Stimulated activated CD8-positive, alpha-beta memory T cell treated with anti-CD3 and anti-CD28 coated beads, Interleukin-7, amount 100 ng/mL, for 48 hours (primary cell): ENCODE measurements around the gene CD24.
"Not testable (repeated sequence)": the region's sequence is repeated elsewhere in the genome, so short reads cannot be mapped to it uniquely, and the experiment has no call there.

Experiments
- DNase-seq, 2 donors: peaks; one replicate each; pipeline ENCODE4 v3.0.0-alpha.2; 2020; ENCODE audit warnings: low read depth in 1 of 2; ENCODE audit errors: extremely low read depth in 1 of 2

The CD24 gene

GRCh38 chr6:106970769-106971168 is 3.8 kb downstream of the CD24 start:
- not testable (repeated sequence) for DNase-seq

- DNase-seq: no peak
These were observed 6.5 kb downstream of the CD24 start for GRCh38 chr6:106967936-106968555.

GRCh38 chr6:106966671-106967640 is 7.6 kb downstream of the CD24 start:
- no peak for DNase-seq

GRCh38 chr6:106966229-106966628 is 8.3 kb downstream of the CD24 start:
- no peak for DNase-seq

- DNase-seq: no peak
These were observed 9.6 kb downstream of the CD24 start for GRCh38 chr6:106964954-106965353.

GRCh38 chr6:106964099-106964498 is 10.4 kb downstream of the CD24 start:
- DNase-seq: no peak

GRCh38 chr6:106963544-106963943 is 11.0 kb downstream of the CD24 start:
- no peak for DNase-seq

- DNase-seq: no peak
These were observed 12.7 kb downstream of the CD24 start for GRCh38 chr6:106961801-106962200.

- DNase-seq: no peak
These were observed 13.4 kb downstream of the CD24 start for GRCh38 chr6:106961136-106961535.

GRCh38 chr6:106959985-106960384 is 14.5 kb downstream of the CD24 start:
- no peak for DNase-seq

GRCh38 chr6:106939848-106940247 is 34.7 kb downstream of the CD24 start:
- no peak for DNase-seq

GRCh38 chr6:106939208-106939607 is 35.3 kb downstream of the CD24 start:
- no peak for DNase-seq

GRCh38 chr6:106927531-106928398 is 46.8 kb downstream of the CD24 start:
- no peak for DNase-seq

GRCh38 chr6:106925948-106926347 is 48.6 kb downstream of the CD24 start:
- DNase-seq: no peak

- no peak for DNase-seq
These were observed 49.6 kb downstream of the CD24 start for GRCh38 chr6:106924694-106925523.

GRCh38 chr6:106922626-106923025 is 51.9 kb downstream of the CD24 start:
- no peak for DNase-seq
